Measurements from ENCODE around the gene RTN4. TPM values are rescaled to one million over a fixed set of nuclear protein-coding genes. Genes with fewer than 3 reads are reported as not detected.

RTN4 gene
- total RNA-seq, 1 experiment from 2014 or later = 200 TPM

DNA sequence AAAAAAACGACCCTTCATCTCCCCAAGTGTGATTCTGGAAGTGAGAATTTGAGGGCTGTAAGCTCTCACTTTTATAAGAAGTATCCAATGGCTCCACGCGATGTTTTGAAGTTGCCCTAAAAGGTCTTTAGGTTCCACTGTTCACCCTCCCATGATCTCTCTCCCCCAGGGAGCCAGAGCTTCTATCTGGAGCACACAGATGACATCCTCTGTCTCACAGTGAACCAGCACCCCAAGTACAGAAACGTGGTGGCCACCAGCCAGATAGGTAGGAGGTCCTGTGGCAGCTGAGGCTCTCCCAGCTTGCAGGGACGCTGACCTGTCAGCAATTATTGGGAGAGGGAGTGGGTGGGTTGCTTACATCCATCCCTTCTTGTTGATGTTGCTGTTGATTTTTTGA is 97.8 kb downstream of the RTN4 start:
- H3K23ac ChIP-seq (ENCODE audit: insufficient read length, low read depth, low read length) = no peak overlapping the region
- no peaks in the 10 kb centered on the region for H3K9me3 Mint-ChIP-seq
- H2AK5ac ChIP-seq (ENCODE audit: insufficient read length, low read length) = no peak overlapping the region
- no peak overlapping the region for H3K27ac ChIP-seq (ENCODE audit: insufficient read length, low read depth, low read length)
- no peak overlapping the region for H4K91ac ChIP-seq (ENCODE audit: insufficient read length, low read depth, low read length)
- H2BK15ac ChIP-seq (ENCODE audit: low read depth, low read length) = no peak overlapping the region
- H2BK120ac ChIP-seq (ENCODE audit: low read depth, low read length, poor library complexity, severe bottlenecking) = no peak overlapping the region
- no peak for DNase-seq
- no peaks in the 10 kb centered on the region for H3K4me1 ChIP-seq (ENCODE audit: insufficient read depth, low read length)
- H2BK20ac ChIP-seq (ENCODE audit: low read depth, low read length, poor library complexity, severe bottlenecking) = no peak overlapping the region
- no peaks in the 10 kb centered on the region for H4K20me1 ChIP-seq (ENCODE audit: control insufficient read depth, insufficient read depth, insufficient read length)
- no peaks in the 10 kb centered on the region; the same call in 1 of the 2 replicates for H3K27me3 Mint-ChIP-seq (ENCODE audit: low read depth)
- no peaks in the 10 kb centered on the region; the same call in 1 of the 2 replicates for H3K27me3 ChIP-seq (ENCODE audit: insufficient read depth, low read length)
- no peak overlapping the region for H3K14ac ChIP-seq (ENCODE audit: insufficient read depth, low read length)
- no peak overlapping the region for H2AFZ ChIP-seq (ENCODE audit: low read length)
- no peak overlapping the region for H3K4me2 ChIP-seq (ENCODE audit: insufficient read depth, insufficient read length, low read length)
- H3K23me2 ChIP-seq (ENCODE audit: insufficient read length, low read depth, low read length, poor library complexity, severe bottlenecking) = no peaks in the 10 kb centered on the region
- H3K56ac ChIP-seq (ENCODE audit: insufficient read length, low read depth, low read length) = no peak overlapping the region
- no peak overlapping the region for H3K18ac ChIP-seq (ENCODE audit: insufficient read length, low read depth, low read length)
- no peak overlapping the region for H4K5ac ChIP-seq (ENCODE audit: insufficient read length, low read depth, low read length)
- no peak overlapping the region for H2BK5ac ChIP-seq (ENCODE audit: insufficient read length, low read length)
- no peak overlapping the region for H2BK12ac ChIP-seq (ENCODE audit: insufficient read length, low read depth, low read length)
- no CpG with 5 or more reads among the region's 5 CpGs for WGBS (ENCODE audit: extremely low coverage, insufficient read length, low lambda C conversion rate)
- no peak overlapping the region for H3K4me3 Mint-ChIP-seq
- no peaks in the 10 kb centered on the region for H3K9me3 ChIP-seq (ENCODE audit: control insufficient read depth, low read depth, low read length)
- H3K79me2 ChIP-seq (ENCODE audit: insufficient read depth, low read length) = no peaks in the 10 kb centered on the region
- no peak overlapping the region for H3K9ac ChIP-seq (ENCODE audit: extremely low read depth, insufficient read length, low read length)
- H3T11ph ChIP-seq (ENCODE audit: low read length) = no peak overlapping the region
- TF ChIP-seq, protein P1, sequence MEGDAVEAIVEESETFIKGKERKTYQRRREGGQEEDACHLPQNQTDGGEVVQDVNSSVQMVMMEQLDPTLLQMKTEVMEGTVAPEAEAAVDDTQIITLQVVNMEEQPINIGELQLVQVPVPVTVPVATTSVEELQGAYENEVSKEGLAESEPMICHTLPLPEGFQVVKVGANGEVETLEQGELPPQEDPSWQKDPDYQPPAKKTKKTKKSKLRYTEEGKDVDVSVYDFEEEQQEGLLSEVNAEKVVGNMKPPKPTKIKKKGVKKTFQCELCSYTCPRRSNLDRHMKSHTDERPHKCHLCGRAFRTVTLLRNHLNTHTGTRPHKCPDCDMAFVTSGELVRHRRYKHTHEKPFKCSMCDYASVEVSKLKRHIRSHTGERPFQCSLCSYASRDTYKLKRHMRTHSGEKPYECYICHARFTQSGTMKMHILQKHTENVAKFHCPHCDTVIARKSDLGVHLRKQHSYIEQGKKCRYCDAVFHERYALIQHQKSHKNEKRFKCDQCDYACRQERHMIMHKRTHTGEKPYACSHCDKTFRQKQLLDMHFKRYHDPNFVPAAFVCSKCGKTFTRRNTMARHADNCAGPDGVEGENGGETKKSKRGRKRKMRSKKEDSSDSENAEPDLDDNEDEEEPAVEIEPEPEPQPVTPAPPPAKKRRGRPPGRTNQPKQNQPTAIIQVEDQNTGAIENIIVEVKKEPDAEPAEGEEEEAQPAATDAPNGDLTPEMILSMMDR (conservative IDR thresholded peaks at IDR 0.05) = no peak
- no peaks in the 10 kb centered on the region for H3K79me1 ChIP-seq (ENCODE audit: insufficient read depth, low read depth, low read length, poor library complexity, severe bottlenecking)
- H3K4me1 Mint-ChIP-seq = peaks cover 15 to 18% of the 10 kb centered on the region in 2 experiments
- H4K8ac ChIP-seq (replicated peaks; ENCODE audit: insufficient read length, low read depth, low read length) = no peak overlapping the region
- no peak overlapping the region for H3K27ac Mint-ChIP-seq
- H3K4ac ChIP-seq (ENCODE audit: low read depth, low read length) = no peak overlapping the region
- H3K36me3 Mint-ChIP-seq (ENCODE audit: insufficient read depth in 1 of 3, low read depth in 3 of 3) = no peaks in the 10 kb centered on the region

Data from H9 (cell line).